Activated CD8-positive, alpha-beta T cell treated with anti-CD3 and anti-CD28 coated beads for 36 hours (primary cell): ENCODE data around the gene HCK. TPM values are rescaled to one million over a fixed set of nuclear protein-coding genes. Genes with fewer than 3 reads are reported as not detected.
"Not testable (repeated sequence)": the region's sequence is repeated elsewhere in the genome, so short reads cannot be mapped to it uniquely, and the experiment has no call there.

Experiments used
- ATAC-seq: fragments of 200-7000 bp; cut with Tn5 transposase; one replicate; pipeline ENCODE4 v1.10.0; 2021; ENCODE audit warnings: mild to moderate bottlenecking, moderate library complexity
- CTCF ChIA-PET: fragments of 350-600 bp; sonication (Branson Sonifier 250); formaldehyde crosslinking; loops from one replicate; lab custom pipeline; 2021; ENCODE audit warnings: antibody characterized with exemption; lab: Charles Lee
- POLR2A ChIA-PET: fragments of 350-600 bp; sonication (Branson Sonifier 250); formaldehyde crosslinking; loops from one replicate; lab custom pipeline; 2021; ENCODE audit warnings: antibody characterized with exemption; lab: Charles Lee
- DNase-seq: peaks from one replicate; pipeline ENCODE4 v3.0.0-alpha.2; 2020
- H3K27ac Mint-ChIP-seq: one replicate; pipeline ENCODE4 v1.8.0; 2021; ENCODE audit warnings: mild to moderate bottlenecking, mixed read lengths
- H3K27me3 Mint-ChIP-seq: one replicate; pipeline ENCODE4 v1.8.0; 2021; ENCODE audit warnings: mixed read lengths
- H3K36me3 Mint-ChIP-seq: one replicate; pipeline ENCODE4 v1.8.0; 2021; ENCODE audit warnings: low read depth, mixed read lengths
- H3K4me1 Mint-ChIP-seq: one replicate; pipeline ENCODE4 v1.8.0; 2021; ENCODE audit warnings: low read depth, mixed read lengths
- H3K4me3 Mint-ChIP-seq: one replicate; pipeline ENCODE4 v1.8.0; 2021; ENCODE audit warnings: mild to moderate bottlenecking, moderate library complexity, mixed read lengths
- H3K9me3 Mint-ChIP-seq: one replicate; pipeline ENCODE4 v1.8.0; 2021; ENCODE audit warnings: mixed read lengths
- intact Hi-C: fragments of 100-400 bp; cut with micrococcal nuclease; formaldehyde crosslinking; loops from one replicate; pipeline ENCODE4 v1.10.0; 2022
- total RNA-seq, 2 experiments: library from RNA; stranded (reverse); gene quantifications; one replicate each; pipeline ENCODE4 v1.2.3, GENCODE V29; 2021
- TF ChIP-seq, protein P1 (sequence below): fragments of 200-600 bp; IDR thresholded peaks from one replicate; pipeline ENCODE4 v1.8.0; 2022; ENCODE audit warnings: antibody characterized with exemption, mild to moderate bottlenecking

HCK gene
- total RNA-seq, 2 experiments from 2014 or later: not detected

DNA sequence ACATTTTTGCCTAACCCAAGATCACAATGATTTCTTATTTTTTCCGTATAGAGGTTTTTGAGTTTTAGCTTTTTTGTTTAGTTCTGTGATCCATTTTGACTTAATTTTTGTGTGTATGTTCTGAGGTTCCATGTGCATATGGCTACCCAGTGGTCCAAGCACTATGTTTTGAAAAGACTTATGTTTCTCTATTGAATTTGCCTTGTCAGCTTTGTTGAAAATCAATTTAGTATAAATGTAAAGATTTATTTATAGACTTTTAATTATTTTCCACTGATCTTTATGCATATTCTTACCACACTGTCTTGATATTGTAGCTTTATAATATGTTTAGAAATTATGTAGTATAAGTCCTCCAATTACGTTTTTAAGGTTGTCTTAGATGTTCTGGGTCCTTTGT is 67.7 kb downstream of the HCK start:
- CTCF ChIA-PET: interaction anchor here (2.9 kb wide), 1 partner anchor 273 kb away, joined by 6 read pairs; no protein-coding TSS in a partner anchor
- peaks cover 27% of the 10 kb centered on the region for H3K4me1 Mint-ChIP-seq

DNA sequence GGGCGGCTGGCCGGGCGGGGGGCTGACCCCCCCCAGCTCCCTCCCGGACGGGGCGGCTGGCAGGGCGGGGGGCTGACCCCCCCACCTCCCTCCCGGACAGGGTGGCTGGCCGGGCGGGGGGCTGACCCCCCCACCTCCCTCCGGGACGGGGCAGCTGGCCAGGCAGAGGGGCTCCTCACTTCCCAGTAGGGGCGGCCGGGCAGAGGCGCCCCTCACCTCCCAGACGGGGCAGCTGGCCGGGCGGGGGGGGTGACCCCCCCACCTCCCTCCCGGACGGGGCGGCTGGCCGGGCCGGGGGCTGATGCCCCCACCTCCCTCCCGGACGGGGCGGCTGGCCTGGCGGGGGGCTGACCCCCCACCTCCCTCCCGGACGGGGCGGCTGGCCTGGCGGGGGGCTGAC is 69.9 kb downstream of the HCK start:
- Mint-ChIP-seq H3K36me3 (peaks cover 17% of the 10 kb centered on the region), H3K4me1 (peaks cover 15% of the 10 kb centered on the region)
- H3K27ac Mint-ChIP-seq, H3K4me3 Mint-ChIP-seq, CTCF ChIA-PET, intact Hi-C loops, H3K9me3 Mint-ChIP-seq, POLR2A ChIA-PET, H3K27me3 Mint-ChIP-seq, DNase-seq, ATAC-seq: not testable (repeated sequence)

More for the DNA sequence above, 67.7 kb downstream of the HCK start:
- POLR2A ChIA-PET: interaction anchor here (1.1 kb wide), 1 partner anchor 12 kb away, joined by 3 read pairs; no protein-coding TSS in a partner anchor
- TF ChIP-seq, protein P1, sequence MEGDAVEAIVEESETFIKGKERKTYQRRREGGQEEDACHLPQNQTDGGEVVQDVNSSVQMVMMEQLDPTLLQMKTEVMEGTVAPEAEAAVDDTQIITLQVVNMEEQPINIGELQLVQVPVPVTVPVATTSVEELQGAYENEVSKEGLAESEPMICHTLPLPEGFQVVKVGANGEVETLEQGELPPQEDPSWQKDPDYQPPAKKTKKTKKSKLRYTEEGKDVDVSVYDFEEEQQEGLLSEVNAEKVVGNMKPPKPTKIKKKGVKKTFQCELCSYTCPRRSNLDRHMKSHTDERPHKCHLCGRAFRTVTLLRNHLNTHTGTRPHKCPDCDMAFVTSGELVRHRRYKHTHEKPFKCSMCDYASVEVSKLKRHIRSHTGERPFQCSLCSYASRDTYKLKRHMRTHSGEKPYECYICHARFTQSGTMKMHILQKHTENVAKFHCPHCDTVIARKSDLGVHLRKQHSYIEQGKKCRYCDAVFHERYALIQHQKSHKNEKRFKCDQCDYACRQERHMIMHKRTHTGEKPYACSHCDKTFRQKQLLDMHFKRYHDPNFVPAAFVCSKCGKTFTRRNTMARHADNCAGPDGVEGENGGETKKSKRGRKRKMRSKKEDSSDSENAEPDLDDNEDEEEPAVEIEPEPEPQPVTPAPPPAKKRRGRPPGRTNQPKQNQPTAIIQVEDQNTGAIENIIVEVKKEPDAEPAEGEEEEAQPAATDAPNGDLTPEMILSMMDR: no peak
- DNase-seq: no peak
- Mint-ChIP-seq H3K9me3 (no peaks in the 10 kb centered on the region), H3K36me3 (peaks cover 23% of the 10 kb centered on the region), H3K27ac (no peak overlapping the region), H3K4me3 (no peak overlapping the region), H3K27me3 (no peaks in the 10 kb centered on the region)
- intact Hi-C loops: no loop called here
- no peak for ATAC-seq

DNA sequence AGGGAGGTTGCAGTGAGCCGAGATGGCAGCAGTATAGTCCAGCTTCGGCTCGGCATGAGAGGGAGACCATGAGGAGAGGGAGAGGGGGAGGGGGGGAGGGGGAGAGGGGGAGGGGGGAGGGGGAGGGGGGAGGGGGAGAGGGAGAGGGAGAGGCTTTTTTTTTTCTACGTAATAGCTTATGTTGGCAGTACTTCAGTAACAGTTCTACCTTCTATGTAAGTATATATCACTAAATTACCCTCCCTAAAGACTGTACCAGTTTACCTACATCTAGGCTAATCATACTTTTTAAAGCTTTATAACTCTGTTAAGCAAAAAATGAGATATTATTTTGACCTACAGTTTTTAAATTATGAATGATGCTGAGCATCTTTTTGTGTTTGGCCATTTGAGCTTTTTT is 71.0 kb downstream of the HCK start:
- Mint-ChIP-seq H3K9me3 (no peaks in the 10 kb centered on the region), H3K36me3 (peaks cover 15% of the 10 kb centered on the region), H3K4me1 (peaks cover 11% of the 10 kb centered on the region), H3K27ac (no peak overlapping the region), H3K4me3 (no peak overlapping the region), H3K27me3 (no peaks in the 10 kb centered on the region)
- intact Hi-C loops: no loop called here
- POLR2A ChIA-PET: no interaction called here
- TF ChIP-seq, protein P1: no peak
- CTCF ChIA-PET: no interaction called here
- ATAC-seq (no peak), DNase-seq (no peak)

DNA sequence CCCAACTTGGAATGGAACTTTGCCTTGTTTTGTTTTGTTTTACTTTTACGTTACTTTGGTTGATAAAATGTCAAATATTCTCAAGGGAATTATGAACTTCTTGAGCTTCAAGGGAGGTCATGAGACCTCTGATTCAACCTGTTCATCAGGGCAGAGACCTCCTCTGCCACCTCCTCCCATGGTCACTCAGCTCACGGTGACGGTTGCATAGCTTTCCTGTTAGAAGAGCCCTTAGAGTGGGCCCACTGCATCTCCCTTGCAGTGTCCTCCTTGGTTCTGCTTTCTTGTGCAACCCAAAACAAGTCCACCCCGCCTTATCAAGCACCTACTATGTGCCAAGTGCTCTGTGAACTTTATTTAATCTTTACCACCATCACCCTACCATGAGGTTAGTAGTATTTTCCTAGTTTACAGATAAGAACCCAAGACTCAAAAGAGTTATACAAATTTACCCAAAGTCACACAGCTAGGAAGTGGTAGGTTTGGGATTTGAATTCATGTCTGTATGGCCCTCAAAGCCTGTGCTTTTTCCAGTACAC is 72.9 kb downstream of the HCK start:
- no peak for DNase-seq
- ChIA-PET CTCF (no interaction called here), POLR2A (interaction anchor here (1.7 kb wide), 1 partner anchor 9 kb away, joined by 5 read pairs; no protein-coding TSS in a partner anchor)
- intact Hi-C loops: no loop called here
- H3K27ac Mint-ChIP-seq: no peak overlapping the region
- no peaks in the 10 kb centered on the region for H3K9me3 Mint-ChIP-seq
- H3K36me3 Mint-ChIP-seq: peaks cover 14% of the 10 kb centered on the region
- H3K4me1 Mint-ChIP-seq: peaks cover 8% of the 10 kb centered on the region
- ATAC-seq: no peak
- H3K27me3 Mint-ChIP-seq: no peaks in the 10 kb centered on the region
- H3K4me3 Mint-ChIP-seq: no peak overlapping the region
- TF ChIP-seq, protein P1: no peak

DNA sequence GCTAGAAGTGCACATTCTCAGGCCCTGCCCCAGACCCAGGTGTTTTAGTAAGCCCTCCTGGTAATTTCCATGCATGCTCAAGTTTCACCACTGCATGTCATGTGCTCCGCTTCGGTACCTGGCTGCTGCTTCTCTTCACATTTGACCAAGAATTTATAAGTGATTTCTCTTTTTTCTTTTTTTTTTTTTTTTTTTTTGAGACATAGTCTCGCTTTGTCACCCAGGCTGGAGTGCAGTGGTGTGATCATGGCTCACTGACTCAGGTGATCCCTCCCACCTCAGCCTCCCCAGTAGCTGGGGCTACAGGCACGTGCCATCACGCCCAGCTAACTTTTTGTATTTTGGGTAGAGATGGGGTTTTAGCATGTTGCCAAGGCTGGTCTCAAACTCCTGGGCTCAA is 73.5 kb downstream of the HCK start:
- TF ChIP-seq, protein P1: no peak
- ChIA-PET POLR2A (interaction anchor here (1.7 kb wide), 1 partner anchor 9 kb away, joined by 5 read pairs; no protein-coding TSS in a partner anchor), CTCF (no interaction called here)
- no peak overlapping the region for H3K27ac Mint-ChIP-seq
- intact Hi-C loops: no loop called here
- no peaks in the 10 kb centered on the region for H3K27me3 Mint-ChIP-seq
- H3K9me3 Mint-ChIP-seq: no peaks in the 10 kb centered on the region
- no peak for DNase-seq
- ATAC-seq: no peak
- H3K4me1 Mint-ChIP-seq: peaks cover 7% of the 10 kb centered on the region
- H3K4me3 Mint-ChIP-seq: no peak overlapping the region
- peaks cover 14% of the 10 kb centered on the region for H3K36me3 Mint-ChIP-seq
